HG03521 (cell line): Measurements from ENCODE around the gene TPGS1.
A peak's percentile ranks its signal among the peaks of the same experiment; 100 is the strongest.

ENCODE experiments used
- ATAC-seq: cut with Tn5 transposase; IDR thresholded peaks from one replicate; pipeline ENCODE4 v1.9.1; 2021; ENCODE audit warnings: mild to moderate bottlenecking, moderate library complexity; ENCODE audit not compliant: unreplicated experiment

Gene TPGS1

DNA sequence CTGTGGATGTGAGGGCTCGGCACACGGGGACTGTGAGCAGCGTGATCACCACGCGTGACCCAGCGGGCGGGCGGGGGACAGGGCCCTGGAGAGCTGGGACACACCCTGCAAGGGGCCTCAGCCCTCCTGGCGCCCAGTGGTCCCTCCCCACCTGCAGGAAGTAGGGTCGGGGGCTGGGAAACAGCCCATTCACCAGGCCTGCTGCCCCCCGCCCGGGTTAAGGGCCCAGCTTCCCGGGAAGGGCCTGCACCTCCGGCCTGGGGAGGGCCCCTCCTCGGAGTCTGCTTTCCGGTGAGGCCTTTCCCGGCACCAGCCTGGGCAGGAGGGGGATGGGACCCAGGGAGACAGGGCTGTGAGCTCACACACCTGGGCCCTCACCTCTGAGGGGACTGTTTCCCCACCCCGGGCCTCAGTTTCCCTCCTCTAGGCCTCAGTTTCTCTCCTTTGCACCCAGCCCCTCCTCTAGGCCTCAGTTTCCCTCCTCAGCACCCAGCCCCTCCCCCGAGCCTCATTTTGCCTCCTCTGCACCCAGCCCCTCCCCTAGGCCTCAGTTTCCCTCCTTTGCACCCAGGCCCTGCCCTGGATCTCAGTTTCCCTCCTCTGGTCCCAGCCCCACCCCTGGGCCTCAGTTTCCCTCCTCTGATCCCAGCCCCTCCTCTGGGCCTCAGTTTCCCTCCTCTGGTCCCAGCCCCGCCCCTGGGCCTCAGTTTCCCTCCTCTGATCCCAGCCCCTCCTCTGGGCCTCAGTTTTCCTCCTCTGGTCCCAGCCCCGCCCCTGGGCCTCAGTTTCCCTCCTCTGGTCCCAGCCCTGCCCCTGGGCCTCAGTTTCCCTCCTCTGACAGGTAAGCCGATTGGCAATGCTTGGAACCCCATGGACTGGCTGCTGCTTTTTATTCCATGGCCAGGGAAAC lies 12.9 kb upstream of the TPGS1 start:
- ATAC-seq: no peak

GRCh38 chr19:495081-495401 lies 12.3 kb upstream of the TPGS1 start:
- no peak for ATAC-seq

GRCh38 chr19:495402-496111 lies 11.7 kb upstream of the TPGS1 start:
- ATAC-seq: no peak

GRCh38 chr19:496112-496665 lies 11.1 kb upstream of the TPGS1 start, which contains the start of gene MADCAM1:
TSS of gene MADCAM1 (plus strand) at chr19:496486. CDS start at chr19:496500, 14 bp downstream.
- no peak for ATAC-seq

DNA sequence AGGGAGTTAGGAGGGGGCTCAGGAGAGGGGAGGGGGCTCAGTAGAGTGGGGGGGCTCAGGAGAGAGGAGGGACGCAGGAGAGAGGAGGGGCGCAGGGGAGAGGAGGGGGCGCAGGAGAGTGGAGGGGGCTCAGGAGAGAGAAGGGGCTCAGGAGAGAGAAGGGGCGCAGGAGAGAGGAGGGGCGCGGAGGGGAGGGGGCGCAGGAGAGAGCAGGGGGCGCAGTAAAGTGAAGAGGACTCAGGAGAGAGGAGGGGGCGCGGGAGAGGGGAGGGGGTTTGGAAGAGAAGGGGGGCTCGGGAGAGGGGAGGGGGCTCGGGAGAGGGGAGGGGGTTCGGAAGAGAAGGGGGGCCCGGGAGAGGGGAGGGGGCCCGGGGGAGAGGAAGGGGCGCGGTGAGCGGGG lies 10.3 kb upstream of the TPGS1 start:
- ATAC-seq: no peak

DNA sequence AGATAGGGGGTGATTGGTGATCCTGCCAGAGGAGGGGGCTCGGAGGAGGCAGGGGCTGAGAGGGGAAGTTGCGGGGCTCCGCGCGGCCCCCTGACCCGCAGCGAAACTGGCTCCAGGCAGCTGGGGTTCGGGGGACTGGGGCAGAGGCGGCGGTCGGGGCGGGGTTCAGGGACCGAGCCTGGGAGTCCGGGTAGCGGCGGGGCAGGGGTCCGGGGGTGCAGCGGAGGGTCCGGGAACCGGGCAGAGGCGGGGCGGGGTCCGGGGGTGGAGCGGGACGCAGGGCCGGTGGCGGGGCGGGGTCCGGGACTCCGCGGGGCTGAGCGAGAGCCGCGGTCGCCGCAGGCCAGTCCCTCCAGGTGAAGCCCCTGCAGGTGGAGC lies 9.8 kb upstream of the TPGS1 start:
- ATAC-seq: no peak

GRCh38 chr19:497869-498510 lies 9.3 kb upstream of the TPGS1 start:
- no peak for ATAC-seq

DNA sequence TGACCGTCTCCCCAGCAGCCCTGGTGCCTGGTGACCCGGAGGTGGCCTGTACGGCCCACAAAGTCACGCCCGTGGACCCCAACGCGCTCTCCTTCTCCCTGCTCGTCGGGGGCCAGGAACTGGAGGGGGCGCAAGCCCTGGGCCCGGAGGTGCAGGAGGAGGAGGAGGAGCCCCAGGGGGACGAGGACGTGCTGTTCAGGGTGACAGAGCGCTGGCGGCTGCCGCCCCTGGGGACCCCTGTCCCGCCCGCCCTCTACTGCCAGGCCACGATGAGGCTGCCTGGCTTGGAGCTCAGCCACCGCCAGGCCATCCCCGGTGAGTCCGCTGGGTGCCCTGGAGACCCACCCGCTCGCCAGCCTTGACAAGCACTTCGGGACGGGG lies 8.8 kb upstream of the TPGS1 start:
- ATAC-seq: no peak

- ATAC-seq: no peak
Measured at GRCh38 chr19:498977-499623, 8.2 kb upstream of the TPGS1 start.

- ATAC-seq: no peak
Measured at GRCh38 chr19:501646-502045, 5.7 kb upstream of the TPGS1 start.

GRCh38 chr19:504616-505015 lies 2.7 kb upstream of the TPGS1 start:
- ATAC-seq: no peak

- ATAC-seq: peak; percentile 62
Measured at GRCh38 chr19:506404-507285, 652 bp upstream of the TPGS1 start.

DNA sequence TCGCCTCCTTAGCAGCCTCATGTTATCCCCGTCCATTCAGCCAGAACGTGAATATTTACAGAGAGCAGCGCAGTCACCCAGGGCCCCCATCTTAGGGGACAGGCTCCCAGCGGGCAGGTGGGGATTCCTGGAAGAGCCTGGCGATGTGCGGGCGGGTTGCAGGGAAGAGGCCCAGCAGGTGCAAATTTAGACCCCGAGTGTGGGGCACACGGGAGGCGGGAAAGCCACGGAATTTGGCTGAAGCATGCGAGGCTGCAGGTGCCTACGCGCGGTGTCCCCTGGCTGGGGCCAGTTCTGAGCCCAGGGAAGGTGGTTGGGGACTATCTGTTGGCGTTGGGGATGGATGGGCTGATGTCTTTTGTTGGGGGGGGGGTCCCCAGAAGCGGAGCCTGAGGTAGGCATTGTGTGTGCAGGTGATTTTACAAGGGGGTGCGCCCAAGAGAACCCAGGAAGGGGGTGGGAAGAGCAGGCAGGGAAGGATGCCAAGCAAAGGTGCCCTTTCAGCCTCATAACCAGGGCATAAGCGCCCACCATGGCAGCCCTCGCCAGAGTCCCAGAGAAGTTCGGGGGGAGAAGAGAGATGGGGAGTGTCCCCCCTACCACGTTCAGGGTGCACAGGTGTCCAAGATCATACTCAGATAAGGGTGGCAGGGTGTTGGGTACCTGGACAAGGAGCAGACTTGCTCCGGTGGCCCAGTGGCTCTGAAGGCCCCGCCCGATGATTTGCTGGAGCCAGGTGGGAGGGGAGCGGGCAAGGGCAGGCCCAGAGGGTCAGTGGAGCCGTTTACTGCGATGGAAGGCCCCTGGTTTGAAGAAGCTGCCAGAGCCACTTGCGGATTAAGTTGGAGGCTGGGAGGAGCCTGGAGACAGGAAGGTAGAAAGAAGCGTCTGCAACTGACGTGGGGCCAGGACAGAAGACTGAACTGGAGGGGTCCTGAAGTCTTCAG lies 1.2 kb downstream of the TPGS1 start:
- no peak for ATAC-seq

DNA sequence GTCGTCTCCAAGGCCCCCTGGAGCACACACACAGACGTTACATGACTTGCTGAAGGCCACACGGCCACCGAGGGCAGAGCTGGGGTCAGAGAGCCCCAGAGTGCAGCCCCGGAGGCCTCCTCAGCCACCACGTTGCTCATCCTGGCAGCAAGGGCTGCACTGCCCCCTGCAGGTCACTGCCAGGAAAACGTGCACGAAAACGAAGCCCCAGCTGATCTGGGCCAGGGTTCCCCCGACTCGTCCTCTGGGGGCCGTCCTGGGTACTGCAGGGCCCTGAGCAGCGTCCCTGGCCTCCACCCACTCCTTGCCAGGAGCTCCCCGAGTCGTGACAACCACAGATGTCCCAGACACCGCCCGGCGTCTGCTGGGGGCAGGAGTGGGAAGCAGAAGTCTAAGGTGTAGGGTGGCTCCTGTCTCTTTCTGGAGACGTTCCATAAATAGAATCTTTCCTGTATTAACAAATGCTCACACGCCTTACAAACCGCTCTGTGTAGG lies 3.4 kb downstream of the TPGS1 start:
- no peak for ATAC-seq

- ATAC-seq: no peak
Measured at GRCh38 chr19:511101-511851, 4.0 kb downstream of the TPGS1 start.

GRCh38 chr19:512547-513365 lies 5.5 kb downstream of the TPGS1 start:
- no peak for ATAC-seq
